Activated T-cell treated with anti-CD3 and anti-CD28 coated beads, Interleukin-2, amount 50 U/mL, for 4 hours (primary cell): Measurements from ENCODE around the gene BOLA3. TPM values are rescaled to one million over a fixed set of nuclear protein-coding genes. Genes with fewer than 3 reads are reported as not detected.

Experiments used
- ATAC-seq, 2 donors: fragments of 200-7000 bp; cut with Tn5 transposase; one replicate each; pipeline ENCODE4 v1.10.0; 2021
- DNase-seq: peaks from one replicate; pipeline ENCODE4 v3.0.0-alpha.2; 2020
- H3K27me3 Mint-ChIP-seq: one replicate; pipeline ENCODE4 v1.8.0; 2021; ENCODE audit warnings: low read depth, mixed read lengths
- H3K36me3 Mint-ChIP-seq: one replicate; pipeline ENCODE4 v1.8.0; 2022; ENCODE audit warnings: mixed read lengths; ENCODE audit not compliant: insufficient read depth
- H3K4me1 Mint-ChIP-seq: one replicate; pipeline ENCODE4 v1.8.0; 2021; ENCODE audit warnings: low read depth, mixed read lengths
- H3K4me3 Mint-ChIP-seq: one replicate; pipeline ENCODE4 v1.8.0; 2021; ENCODE audit warnings: mild to moderate bottlenecking, moderate library complexity, mixed read lengths
- H3K9me3 Mint-ChIP-seq: one replicate; pipeline ENCODE4 v1.8.0; 2021; ENCODE audit warnings: mixed read lengths
- total RNA-seq, 3 donors: library from RNA; stranded (reverse); gene quantifications; one replicate each; pipeline ENCODE4 v1.2.1, GENCODE V29; 2021

BOLA3 gene
- total RNA-seq, 3 donors from 2014 or later: 103 to 110 (median 109) TPM

- no peak for DNase-seq
- H3K9me3 Mint-ChIP-seq: no peaks in the 10 kb centered on the region
- no peaks in the 10 kb centered on the region for H3K4me1 Mint-ChIP-seq
- no peaks in the 10 kb centered on the region for H3K27me3 Mint-ChIP-seq
- H3K36me3 Mint-ChIP-seq: peaks cover 18% of the 10 kb centered on the region
- ATAC-seq: no peak
- H3K4me3 Mint-ChIP-seq: no peak overlapping the region
These were observed 45.2 kb downstream of the BOLA3 start for GRCh38 chr2:74102516-74102915.

GRCh38 chr2:74101574-74102300, 46.0 kb downstream of the BOLA3 start:
- no peaks in the 10 kb centered on the region for H3K27me3 Mint-ChIP-seq
- H3K9me3 Mint-ChIP-seq: no peaks in the 10 kb centered on the region
- ATAC-seq (no peak), DNase-seq (no peak)
- H3K36me3 Mint-ChIP-seq: peaks cover 22% of the 10 kb centered on the region
- no peak overlapping the region for H3K4me3 Mint-ChIP-seq
- H3K4me1 Mint-ChIP-seq: no peaks in the 10 kb centered on the region

GRCh38 chr2:74100254-74101216, 47.2 kb downstream of the BOLA3 start:
- Mint-ChIP-seq H3K4me1 (no peaks in the 10 kb centered on the region), H3K27me3 (no peaks in the 10 kb centered on the region), H3K9me3 (no peaks in the 10 kb centered on the region), H3K4me3 (no peak overlapping the region), H3K36me3 (peaks cover 27% of the 10 kb centered on the region)
- DNase-seq (no peak), ATAC-seq (no peak)

GRCh38 chr2:74099835-74100234, 47.9 kb downstream of the BOLA3 start:
- Mint-ChIP-seq H3K27me3 (no peaks in the 10 kb centered on the region), H3K4me3 (no peak overlapping the region), H3K4me1 (no peaks in the 10 kb centered on the region), H3K36me3 (peaks cover 28% of the 10 kb centered on the region), H3K9me3 (no peaks in the 10 kb centered on the region)
- DNase-seq (no peak), ATAC-seq (no peak)

- Mint-ChIP-seq H3K36me3 (peaks cover 33% of the 10 kb centered on the region), H3K27me3 (no peaks in the 10 kb centered on the region), H3K9me3 (no peaks in the 10 kb centered on the region), H3K4me1 (no peaks in the 10 kb centered on the region), H3K4me3 (no peak overlapping the region)
- no peak for ATAC-seq
- no peak for DNase-seq
These were observed 48.4 kb downstream of the BOLA3 start for GRCh38 chr2:74099271-74099670.

- no peak for ATAC-seq
These were observed 50.1 kb downstream of the BOLA3 start for GRCh38 chr2:74097574-74097973.

GRCh38 chr2:74096052-74096451, 51.7 kb downstream of the BOLA3 start:
- Mint-ChIP-seq H3K9me3 (no peaks in the 10 kb centered on the region), H3K27me3 (no peaks in the 10 kb centered on the region), H3K4me1 (no peaks in the 10 kb centered on the region), H3K4me3 (no peak overlapping the region), H3K36me3 (peaks cover 43% of the 10 kb centered on the region)
- DNase-seq (no peak), ATAC-seq (no peak)

More at GRCh38 chr2:74097574-74097973, 50.1 kb downstream of the BOLA3 start:
- H3K4me3 Mint-ChIP-seq: no peak overlapping the region
- H3K9me3 Mint-ChIP-seq: no peaks in the 10 kb centered on the region
- no peaks in the 10 kb centered on the region for H3K4me1 Mint-ChIP-seq
- peaks cover 37% of the 10 kb centered on the region for H3K36me3 Mint-ChIP-seq
- no peaks in the 10 kb centered on the region for H3K27me3 Mint-ChIP-seq
- DNase-seq: no peak

GRCh38 chr2:74095632-74096031, 52.1 kb downstream of the BOLA3 start:
- Mint-ChIP-seq H3K36me3 (peaks cover 45% of the 10 kb centered on the region), H3K4me3 (no peak overlapping the region), H3K4me1 (no peaks in the 10 kb centered on the region), H3K9me3 (no peaks in the 10 kb centered on the region), H3K27me3 (no peaks in the 10 kb centered on the region)
- ATAC-seq (no peak), DNase-seq (no peak)

GRCh38 chr2:74094291-74094690, 53.4 kb downstream of the BOLA3 start:
- ATAC-seq: no peak
- no peak overlapping the region for H3K4me3 Mint-ChIP-seq
- no peaks in the 10 kb centered on the region for H3K4me1 Mint-ChIP-seq
- no peaks in the 10 kb centered on the region for H3K9me3 Mint-ChIP-seq
- peaks cover 44% of the 10 kb centered on the region for H3K36me3 Mint-ChIP-seq
- no peak for DNase-seq
- no peaks in the 10 kb centered on the region for H3K27me3 Mint-ChIP-seq

GRCh38 chr2:74093840-74094239, 53.9 kb downstream of the BOLA3 start:
- DNase-seq (no peak), ATAC-seq (no peak)
- Mint-ChIP-seq H3K4me3 (no peak overlapping the region), H3K27me3 (no peaks in the 10 kb centered on the region), H3K36me3 (peaks cover 43% of the 10 kb centered on the region), H3K9me3 (no peaks in the 10 kb centered on the region), H3K4me1 (no peaks in the 10 kb centered on the region)

GRCh38 chr2:74093426-74093825, 54.3 kb downstream of the BOLA3 start:
- Mint-ChIP-seq H3K36me3 (peaks cover 42% of the 10 kb centered on the region), H3K4me1 (no peaks in the 10 kb centered on the region), H3K4me3 (no peak overlapping the region), H3K27me3 (no peaks in the 10 kb centered on the region), H3K9me3 (no peaks in the 10 kb centered on the region)
- ATAC-seq: no peak
- DNase-seq: no peak

- DNase-seq (no peak), ATAC-seq (no peak)
- no peaks in the 10 kb centered on the region for H3K4me1 Mint-ChIP-seq
- H3K9me3 Mint-ChIP-seq: no peaks in the 10 kb centered on the region
- no peaks in the 10 kb centered on the region for H3K27me3 Mint-ChIP-seq
- peaks cover 45% of the 10 kb centered on the region for H3K36me3 Mint-ChIP-seq
- no peak overlapping the region for H3K4me3 Mint-ChIP-seq
These were observed 55.4 kb downstream of the BOLA3 start for GRCh38 chr2:74092275-74092674.

- DNase-seq (no peak), ATAC-seq (no peak)
- Mint-ChIP-seq H3K36me3 (peaks cover 46% of the 10 kb centered on the region), H3K4me3 (no peak overlapping the region), H3K27me3 (no peaks in the 10 kb centered on the region), H3K4me1 (no peaks in the 10 kb centered on the region), H3K9me3 (no peaks in the 10 kb centered on the region)
These were observed 56.3 kb downstream of the BOLA3 start for GRCh38 chr2:74091391-74091790.

GRCh38 chr2:74089816-74090745, 57.6 kb downstream of the BOLA3 start:
- Mint-ChIP-seq H3K27me3 (no peaks in the 10 kb centered on the region), H3K36me3 (peaks cover 48% of the 10 kb centered on the region), H3K9me3 (no peaks in the 10 kb centered on the region), H3K4me3 (no peak overlapping the region), H3K4me1 (no peaks in the 10 kb centered on the region)
- DNase-seq (no peak), ATAC-seq (no peak)
